Measurements from ENCODE around the gene GM2A.

GRCh38 chr5:151221574-151221973, 31.4 kb upstream of the GM2A start:
- TF ChIP-seq CTCF (IDR thresholded peaks at IDR 0.05; ENCODE audit: poor library complexity, severe bottlenecking) (no peak), EZH2 (IDR thresholded peaks at IDR 0.05; ENCODE audit: borderline replicate concordance, insufficient read depth, low read length, poor library complexity, severe bottlenecking) (no peak)
